ENCODE results near the gene IRF5. TPM values are rescaled to one million over a fixed set of nuclear protein-coding genes. Genes with fewer than 3 reads are reported as not detected.

The IRF5 gene
- polyA plus RNA-seq, 1 donor (not counting 4 experiments of a cell fraction or from before 2014, with no cell fraction given) = 0.88 TPM

DNA sequence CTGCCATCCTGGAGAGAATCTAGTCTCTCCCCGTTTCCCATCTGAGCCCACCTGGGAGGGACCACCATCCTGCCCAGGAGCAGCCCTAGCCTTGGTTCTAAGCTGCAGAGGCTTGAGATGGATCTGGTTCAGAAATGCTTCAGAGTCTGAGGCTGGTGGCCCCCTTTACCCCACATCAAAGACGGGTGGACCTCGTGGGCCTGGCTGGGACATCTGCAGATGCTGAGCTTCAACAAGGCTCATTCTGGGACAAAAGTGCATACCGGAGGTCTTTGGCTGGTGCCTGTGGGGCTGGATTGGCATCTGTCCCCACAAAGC is 4.9 kb upstream of the IRF5 start:
- DNase-seq (ENCODE audit: low read depth, low spot score) (no peak), FAIRE-seq (no peak)
- H3K9me1 ChIP-seq (ENCODE audit: control insufficient read depth, extremely low read depth, insufficient read depth, low read length) = no peaks in the 10 kb centered on the region
- no peak overlapping the region for H3K4me3 ChIP-seq (ENCODE audit: control insufficient read depth in 2 of 3, extremely low read depth in 1 of 3, insufficient read depth in 2 of 3, low read depth in 1 of 3, low read length in 3 of 3)
- H3K36me3 ChIP-seq (ENCODE audit: control insufficient read depth in 2 of 2, extremely low read depth in 1 of 2, insufficient read depth in 2 of 2, low read length in 2 of 2) = no peaks in the 10 kb centered on the region
- H2AFZ ChIP-seq (ENCODE audit: control insufficient read depth, low read length) = no peak overlapping the region
- peaks cover 30% of the 10 kb centered on the region for H3K27me3 ChIP-seq (ENCODE audit: control insufficient read depth, extremely low read depth, insufficient read depth, low read length)
- no peak overlapping the region for H3K4me2 ChIP-seq (ENCODE audit: control insufficient read depth, extremely low read depth, insufficient read depth, low read depth, low read length)
- no peak overlapping the region for H3K9ac ChIP-seq (ENCODE audit: control insufficient read depth, extremely low read depth, insufficient read depth, low read length)
- H4K20me1 ChIP-seq (ENCODE audit: control insufficient read depth, extremely low read depth, insufficient read depth, low read length) = no peaks in the 10 kb centered on the region
- no peaks in the 10 kb centered on the region for H3K79me2 ChIP-seq (ENCODE audit: control insufficient read depth, insufficient read depth, low read length)
- TF ChIP-seq EZH2 (IDR thresholded peaks at IDR 0.05; ENCODE audit: low read length) = no peak
- TF ChIP-seq, protein P1, sequence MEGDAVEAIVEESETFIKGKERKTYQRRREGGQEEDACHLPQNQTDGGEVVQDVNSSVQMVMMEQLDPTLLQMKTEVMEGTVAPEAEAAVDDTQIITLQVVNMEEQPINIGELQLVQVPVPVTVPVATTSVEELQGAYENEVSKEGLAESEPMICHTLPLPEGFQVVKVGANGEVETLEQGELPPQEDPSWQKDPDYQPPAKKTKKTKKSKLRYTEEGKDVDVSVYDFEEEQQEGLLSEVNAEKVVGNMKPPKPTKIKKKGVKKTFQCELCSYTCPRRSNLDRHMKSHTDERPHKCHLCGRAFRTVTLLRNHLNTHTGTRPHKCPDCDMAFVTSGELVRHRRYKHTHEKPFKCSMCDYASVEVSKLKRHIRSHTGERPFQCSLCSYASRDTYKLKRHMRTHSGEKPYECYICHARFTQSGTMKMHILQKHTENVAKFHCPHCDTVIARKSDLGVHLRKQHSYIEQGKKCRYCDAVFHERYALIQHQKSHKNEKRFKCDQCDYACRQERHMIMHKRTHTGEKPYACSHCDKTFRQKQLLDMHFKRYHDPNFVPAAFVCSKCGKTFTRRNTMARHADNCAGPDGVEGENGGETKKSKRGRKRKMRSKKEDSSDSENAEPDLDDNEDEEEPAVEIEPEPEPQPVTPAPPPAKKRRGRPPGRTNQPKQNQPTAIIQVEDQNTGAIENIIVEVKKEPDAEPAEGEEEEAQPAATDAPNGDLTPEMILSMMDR (optimal IDR thresholded peaks at IDR 0.05 in 1 of 3, IDR thresholded peaks at IDR 0.05 in 1 of 3, conservative IDR thresholded peaks at IDR 0.05 in 1 of 3; ENCODE audit: extremely low read depth in 1 of 3, insufficient read depth in 2 of 3, low read length in 3 of 3) = no peak
- dilution Hi-C loops (cut with MboI; ENCODE audit: extremely low pct_ligation_motif_present, low sequenced_read_pairs) = no loop called here
- no peaks in the 10 kb centered on the region for H3K9me3 ChIP-seq (ENCODE audit: control insufficient read depth, low read depth, low read length)
- H3K27ac ChIP-seq (ENCODE audit: control insufficient read depth, insufficient read depth, low read length) = no peak overlapping the region
- H3K4me1 ChIP-seq (ENCODE audit: control insufficient read depth, extremely low read depth, insufficient read depth, low read length) = no peaks in the 10 kb centered on the region

DNA sequence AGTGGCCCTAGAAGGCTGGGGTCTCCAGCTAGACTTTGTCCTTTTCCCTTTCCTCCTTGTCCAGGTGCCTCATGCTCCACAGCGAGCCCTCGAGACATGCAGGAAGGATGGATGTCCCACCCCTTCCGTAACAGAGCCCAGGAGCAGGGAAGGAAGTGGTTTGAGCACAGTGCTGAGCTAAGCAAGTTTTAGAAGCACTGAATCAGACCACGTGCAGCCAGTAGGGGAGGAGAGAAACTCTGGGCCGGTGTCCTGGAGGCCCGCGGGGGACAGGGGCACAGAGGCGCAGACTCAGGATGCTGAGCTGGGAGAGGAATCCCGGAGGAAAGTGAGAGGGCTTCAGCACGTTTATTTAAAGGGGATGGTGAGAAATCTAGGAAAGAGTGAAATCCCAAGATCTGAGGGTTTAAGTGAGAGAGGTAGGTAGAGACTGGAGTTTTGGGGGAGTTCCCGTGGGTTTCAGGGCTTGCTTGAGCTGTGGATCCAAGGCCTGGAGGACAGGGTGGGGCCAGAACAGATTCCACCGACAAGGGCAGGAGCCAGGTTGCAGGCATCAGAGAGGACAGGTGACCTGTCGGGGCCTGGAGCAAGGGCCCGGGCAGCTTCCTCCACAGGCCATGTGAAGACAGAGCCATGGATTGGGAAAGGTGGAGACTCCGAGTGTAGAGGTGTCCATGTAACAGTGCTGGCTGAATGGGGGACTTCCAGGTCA is 4.4 kb upstream of the IRF5 start:
- no peaks in the 10 kb centered on the region for H3K36me3 ChIP-seq (ENCODE audit: control insufficient read depth in 2 of 2, extremely low read depth in 1 of 2, insufficient read depth in 2 of 2, low read length in 2 of 2)
- peaks cover 34% of the 10 kb centered on the region for H3K27me3 ChIP-seq (ENCODE audit: control insufficient read depth, extremely low read depth, insufficient read depth, low read length)
- H3K4me2 ChIP-seq (ENCODE audit: control insufficient read depth, extremely low read depth, insufficient read depth, low read depth, low read length) = no peak overlapping the region
- no peaks in the 10 kb centered on the region for H3K9me1 ChIP-seq (ENCODE audit: control insufficient read depth, extremely low read depth, insufficient read depth, low read length)
- H3K27ac ChIP-seq (ENCODE audit: control insufficient read depth, insufficient read depth, low read length) = no peak overlapping the region
- TF ChIP-seq EZH2 (IDR thresholded peaks at IDR 0.05; ENCODE audit: low read length) = no peak
- TF ChIP-seq, protein P1 (optimal IDR thresholded peaks at IDR 0.05 in 1 of 3, IDR thresholded peaks at IDR 0.05 in 1 of 3, conservative IDR thresholded peaks at IDR 0.05 in 1 of 3; ENCODE audit: extremely low read depth in 1 of 3, insufficient read depth in 2 of 3, low read length in 3 of 3) = no peak
- H3K9ac ChIP-seq (ENCODE audit: control insufficient read depth, extremely low read depth, insufficient read depth, low read length) = no peak overlapping the region
- no peak overlapping the region for H3K4me3 ChIP-seq (ENCODE audit: control insufficient read depth in 2 of 3, extremely low read depth in 1 of 3, insufficient read depth in 2 of 3, low read depth in 1 of 3, low read length in 3 of 3)
- dilution Hi-C loops (cut with MboI; ENCODE audit: extremely low pct_ligation_motif_present, low sequenced_read_pairs) = no loop called here
- no peaks in the 10 kb centered on the region for H4K20me1 ChIP-seq (ENCODE audit: control insufficient read depth, extremely low read depth, insufficient read depth, low read length)
- DNase-seq (ENCODE audit: low read depth, low spot score) (no peak), FAIRE-seq (no peak)
- H2AFZ ChIP-seq (ENCODE audit: control insufficient read depth, low read length) = no peak overlapping the region
- no peaks in the 10 kb centered on the region for H3K79me2 ChIP-seq (ENCODE audit: control insufficient read depth, insufficient read depth, low read length)
- H3K9me3 ChIP-seq (ENCODE audit: control insufficient read depth, low read depth, low read length) = no peaks in the 10 kb centered on the region
- H3K4me1 ChIP-seq (ENCODE audit: control insufficient read depth, extremely low read depth, insufficient read depth, low read length) = no peaks in the 10 kb centered on the region
